Posterior vena cava (tissue), 2 donors: ENCODE results near the gene SYCP2. TPM values are rescaled to one million over a fixed set of nuclear protein-coding genes. Genes with fewer than 3 reads are reported as not detected.

Experiments used
- DNase-seq: peaks from one replicate; pipeline ENCODE4 v3.0.0-alpha.2; 2020; ENCODE audit warnings: low spot score
- intact Hi-C, 2 donors: fragments of 100-400 bp; cut with DNase I; formaldehyde crosslinking; loops; one replicate each; pipeline versions ENCODE4 v1.14.1 to v1.14.2; 2022 to 2023
- total RNA-seq, 2 donors: library from RNA; stranded (reverse); fragmentation: NEBNext Ultra II Directional; extraction: Animal tissue kit (Norgen Biotek cat#: 25700); gene quantifications; one replicate each; pipeline ENCODE4 v1.2.1, GENCODE V29; 2021
- donor health status: DM: yes; HTN: yes; CAD: no.
- donor health status: DM: yes; HTN: yes; CAD: no.

The SYCP2 gene
- total RNA-seq, 2 donors from 2014 or later, result 0.97 to 3.1 TPM

DNA sequence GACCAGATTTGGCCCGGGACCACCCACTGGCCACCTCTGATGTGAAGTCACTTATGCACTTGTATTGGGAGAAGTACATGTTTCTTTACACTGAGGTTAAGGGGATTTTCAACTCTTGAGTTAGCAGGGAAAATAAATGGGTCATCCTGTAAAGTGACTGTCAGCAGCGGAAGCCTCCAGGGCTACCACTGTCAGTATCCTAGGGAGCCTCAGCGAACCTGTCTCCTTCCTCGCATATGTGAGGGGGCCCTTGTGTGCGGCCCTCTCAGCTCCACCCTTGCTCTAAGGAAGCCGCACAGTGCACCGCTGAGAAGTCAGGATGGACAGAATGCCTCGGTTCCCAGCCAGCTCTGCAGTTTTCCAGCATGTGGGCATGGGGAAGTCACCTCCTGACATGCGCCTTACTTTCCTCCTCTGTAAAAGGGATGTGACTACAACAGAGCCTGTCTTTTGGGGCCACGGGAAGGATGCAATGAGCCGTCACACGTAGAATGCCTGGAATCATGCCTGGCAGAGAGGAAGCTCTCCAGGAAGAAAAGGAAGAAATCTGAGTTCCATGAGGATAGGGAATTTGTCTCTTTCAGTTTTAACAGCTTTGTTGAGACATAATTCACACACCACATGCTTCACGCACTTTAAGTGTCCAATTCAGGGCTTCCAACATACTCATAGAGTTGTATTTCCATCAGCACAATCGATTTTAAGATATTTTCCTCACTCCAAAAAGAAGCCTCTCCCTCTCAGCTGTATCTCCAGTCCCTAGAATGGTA is 115.4 kb downstream of the SYCP2 start:
- DNase-seq, result peak; percentile 38
- intact Hi-C loops, result no loop called here

- DNase-seq, result no peak
- intact Hi-C loops, result no loop called here
These were observed 116.0 kb downstream of the SYCP2 start for GRCh38 chr20:59817406-59817805.

DNA sequence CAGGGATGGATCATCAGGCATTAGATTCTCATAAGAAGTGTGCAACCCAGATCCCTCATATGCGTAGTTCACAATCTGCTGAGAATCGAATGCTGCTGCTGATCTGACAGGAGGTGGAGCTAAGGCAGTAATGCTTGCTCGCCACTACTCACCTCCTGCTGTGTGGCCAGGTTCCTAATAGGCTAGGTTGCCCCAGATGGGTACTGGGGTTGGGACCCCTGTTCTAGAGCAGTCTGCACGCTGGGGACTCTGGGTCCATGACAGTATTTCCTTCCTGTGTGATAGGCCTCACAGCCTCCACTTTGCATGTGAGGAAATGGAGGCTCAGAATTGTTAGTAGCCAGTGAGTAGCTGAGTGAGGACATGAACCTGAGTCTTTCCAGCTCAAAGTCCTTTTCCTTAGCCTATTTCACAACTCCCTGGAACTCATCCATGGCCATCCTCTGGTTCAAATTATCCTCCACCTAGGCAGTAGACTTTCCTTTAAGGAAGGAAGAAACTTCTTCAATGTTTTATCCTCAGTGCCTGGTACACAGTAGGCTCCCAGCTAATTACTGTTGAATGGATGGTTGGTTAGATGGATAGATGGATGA is 117.2 kb downstream of the SYCP2 start:
- DNase-seq, result no peak
- intact Hi-C loops, result no loop called here

- intact Hi-C loops, result no loop called here
- no peak for DNase-seq
These were observed 118.5 kb downstream of the SYCP2 start for GRCh38 chr20:59814840-59815340.

GRCh38 chr20:59813948-59814839 is 119.2 kb downstream of the SYCP2 start:
- intact Hi-C loops, result no loop called here
- peak; percentile 60 for DNase-seq

Other genes with a start within 250 kb of the SYCP2 start
- 1 to 10 TPM; 7.2 to 9.2 TPM for gene PPP1R3D, start 6.7 kb upstream of the SYCP2 start, total RNA-seq
- gene FAM217B, start 6.8 kb upstream of the SYCP2 start, total RNA-seq, result 10 to 100 TPM in 1 of 2 donors, 1 to 10 TPM in 1; 8.2 to 11.2 TPM
- 1 to 10 TPM in 1 of 2 donors, under 1 TPM in 1; 0.52 to 2.1 TPM for gene CDH26, start 24.8 kb upstream of the SYCP2 start, total RNA-seq